Ovary (tissue), 9 donors: ENCODE results near the gene TPH2. TPM values are rescaled to one million over a fixed set of nuclear protein-coding genes. Genes with fewer than 3 reads are reported as not detected.

Experiments
- DNase-seq, 5 donors: peaks; one replicate each; pipeline ENCODE4 v3.0.0-alpha.2; 2019 to 2020
- H3K27ac ChIP-seq, 2 donors: fragments of 200-600 bp; one replicate each; pipeline versions ENCODE4 v1.5.1 to v1.8.0; 2019 to 2022
- H3K27me3 ChIP-seq: fragments of 200-600 bp; one replicate; pipeline ENCODE4 v1.8.0; 2022
- H3K36me3 ChIP-seq: fragments of 200-600 bp; sonication (generic); one replicate; pipeline ENCODE4 v1.5.1; 2019
- H3K4me1 ChIP-seq: one replicate; pipeline ENCODE4 v1.8.1; 2013; ENCODE audit warnings: mild to moderate bottlenecking, moderate library complexity; ENCODE audit not compliant: insufficient read depth
- H3K4me3 ChIP-seq: fragments of 200-600 bp; sonication (generic); one replicate; pipeline ENCODE4 v1.5.1; 2017
- H3K9me3 ChIP-seq, 2 donors: fragments of 200-600 bp in 1 of 2; sonication (generic) in 1 of 2; one replicate each; pipeline versions ENCODE4 v1.5.1 to v1.8.1; 2013 to 2019; ENCODE audit warnings: mild to moderate bottlenecking in 1 of 2, moderate library complexity in 1 of 2
- CTCF ChIP-seq, 3 donors: fragments of 450-650 bp in 2 of 3; fragments of 200-600 bp in 1 of 3; IDR thresholded peaks; one replicate each; pipeline versions ENCODE4 v1.5.1 to v1.8.0; 2016 to 2022; ENCODE audit warnings: antibody characterized with exemption in 3 of 3, mild to moderate bottlenecking in 1 of 3
- EP300 ChIP-seq: sonication (generic); formaldehyde crosslinking; IDR thresholded peaks from one replicate; pipeline ENCODE4 v1.6.1; 2017; ENCODE audit warnings: antibody characterized with exemption
- POLR2A ChIP-seq: fragments of 450-650 bp; IDR thresholded peaks from one replicate; pipeline ENCODE4 v1.6.1; 2017; ENCODE audit warnings: antibody characterized with exemption, mild to moderate bottlenecking, moderate library complexity
- WGBS, 3 donors: extraction: QIAGEN DNeasy Blood & Tissue Kit in 1 of 3; methylation state at CpG; one replicate each; pipeline versions ENCODE4 v1.1.5 to v1.1.7; 2013 to 2017; 5-methylcytosine and 5-hydroxymethylcytosine counted together
- intact Hi-C, 4 donors: fragments of 100-400 bp; cut with DNase I; formaldehyde crosslinking; loops; one replicate each; pipeline versions ENCODE4 v1.11.0 to v1.15.1; 2022 to 2023
- polyA plus RNA-seq, 2 donors: library from polyadenylated mRNA; stranded (reverse); fragments of 200-250 nt in 1 of 2; fragments of 350-450 nt in 1 of 2; fragmentation: Illumina TruSeq in 1 of 2; extraction: RNeasy Lipid Tissue Mini Kit (QIAGEN cat#74804) in 1 of 2; gene quantifications; one replicate each; pipeline ENCODE4 v1.2.3, GENCODE V29; 2013 to 2014
- total RNA-seq, 7 donors: library from RNA; depleted of rRNA in 2 of 7; stranded (reverse); fragments of >200 nt in 2 of 7; fragmentation: NEBNext Ultra II Directional in 3 of 7; extraction: Animal tissue kit (Norgen Biotek cat#: 25700) in 3 of 7; gene quantifications; one replicate each; pipeline versions ENCODE4 v1.1.0 to v1.2.4, GENCODE V29; 2016 to 2023
- donor health status: DM: no; HTN: no; CAD: no; lungs with moderate emphysema.
- donor health status: DM: no; HTN: no; CAD: no.
- donor health status: Bipolar disorder and iron deficiency.
- donor health status: DM: yes; HTN: yes; CAD: no.
- donor health status: DM: no; HTN: no; CAD: no.
- donor health status: DM: yes; HTN: yes; CAD: no.

TPH2 gene
- total and polyA plus RNA-seq, 9 donors: 0.23 TPM; not detected in 8

- H3K4me3 ChIP-seq: no peak overlapping the region
- DNase-seq: no peak
- no peak overlapping the region for H3K27ac ChIP-seq
- H3K9me3 ChIP-seq: no peaks in the 10 kb centered on the region
- H3K4me1 ChIP-seq: no peaks in the 10 kb centered on the region
- TF ChIP-seq POLR2A: no peak
- H3K27me3 ChIP-seq: no peaks in the 10 kb centered on the region
- intact Hi-C loops: no loop called here
- 33 to 64% (median 48%) methylated on average over 1 of the region's 1 CpG for WGBS, 3 donors
- H3K36me3 ChIP-seq: no peaks in the 10 kb centered on the region
Measured at GRCh38 chr12:71904629-71905028, 34.0 kb upstream of the TPH2 start.

GRCh38 chr12:71935594-71935993 is 3.1 kb upstream of the TPH2 start:
- intact Hi-C loops: no loop called here
- Histone ChIP-seq H3K27ac (no peak overlapping the region), H3K4me3 (no peak overlapping the region), H3K4me1 (no peaks in the 10 kb centered on the region), H3K27me3 (no peaks in the 10 kb centered on the region), H3K9me3 (no peaks in the 10 kb centered on the region), H3K36me3 (no peaks in the 10 kb centered on the region)
- no peak for DNase-seq
- no peak for TF ChIP-seq EP300
- no peak for TF ChIP-seq POLR2A
- 54 to 72% (median 58%) methylated on average over 4 of the region's 4 CpGs for WGBS, 3 donors

- intact Hi-C loops: no loop called here
- no peak for TF ChIP-seq EP300
- no peak for TF ChIP-seq POLR2A
- no peak for TF ChIP-seq CTCF (IDR thresholded peaks at IDR 0.05)
- Histone ChIP-seq H3K4me1 (no peaks in the 10 kb centered on the region), H3K36me3 (no peaks in the 10 kb centered on the region), H3K27ac (no peak overlapping the region), H3K9me3 (no peaks in the 10 kb centered on the region), H3K27me3 (no peaks in the 10 kb centered on the region), H3K4me3 (no peak overlapping the region)
- DNase-seq: no peak
Measured at GRCh38 chr12:71940068-71940467, 1.4 kb downstream of the TPH2 start.

GRCh38 chr12:71941174-71941573 is 2.5 kb downstream of the TPH2 start:
- Histone ChIP-seq H3K4me1 (no peaks in the 10 kb centered on the region), H3K4me3 (no peak overlapping the region), H3K36me3 (no peaks in the 10 kb centered on the region), H3K9me3 (no peaks in the 10 kb centered on the region), H3K27me3 (no peaks in the 10 kb centered on the region), H3K27ac (no peak overlapping the region)
- DNase-seq: no peak
- intact Hi-C loops: no loop called here
- TF ChIP-seq CTCF (IDR thresholded peaks at IDR 0.05): no peak
- no peak for TF ChIP-seq EP300
- TF ChIP-seq POLR2A: no peak
- WGBS, 3 donors: 69 to 76% (median 75%) methylated on average over 6 of the region's 6 CpGs

GRCh38 chr12:71942259-71942658 is 3.6 kb downstream of the TPH2 start:
- H3K4me3 ChIP-seq: no peak overlapping the region
- no peaks in the 10 kb centered on the region for H3K9me3 ChIP-seq
- H3K4me1 ChIP-seq: no peaks in the 10 kb centered on the region
- no peaks in the 10 kb centered on the region for H3K27me3 ChIP-seq
- 28 to 52% (median 41%) methylated on average over 2 of the region's 2 CpGs for WGBS, 3 donors
- no peak for DNase-seq
- intact Hi-C loops: no loop called here
- no peak overlapping the region for H3K27ac ChIP-seq
- TF ChIP-seq CTCF (IDR thresholded peaks at IDR 0.05) (no peak), POLR2A (no peak), EP300 (no peak)
- no peaks in the 10 kb centered on the region for H3K36me3 ChIP-seq

GRCh38 chr12:71942703-71943102 is 4.1 kb downstream of the TPH2 start:
- Histone ChIP-seq H3K27me3 (no peaks in the 10 kb centered on the region), H3K9me3 (no peaks in the 10 kb centered on the region), H3K27ac (no peak overlapping the region), H3K4me1 (no peaks in the 10 kb centered on the region), H3K36me3 (no peaks in the 10 kb centered on the region), H3K4me3 (no peak overlapping the region)
- no peak for DNase-seq
- intact Hi-C loops: no loop called here
- 44 to 72% (median 50%) methylated on average over 4 of the region's 4 CpGs for WGBS, 3 donors
- TF ChIP-seq EP300 (no peak), POLR2A (no peak), CTCF (IDR thresholded peaks at IDR 0.05) (no peak)
